SK-N-SH treated with all-trans-retinoic acid at 6 μM for 48 hours (cell line): ENCODE results near the gene ZKSCAN8.

Experiments used
- ATAC-seq: fragments of 200-7000 bp; cut with Tn5 transposase; 3 replicates; pipeline ENCODE4 v1.9.1; 2020; ENCODE audit warnings: mild to moderate bottlenecking, moderate library complexity
- ARNTL ChIP-seq: fragments of 450-650 bp; formaldehyde crosslinking; IDR thresholded peaks from 2 replicates; pipeline ENCODE4 v1.5.0; 2020; ENCODE audit warnings: low read depth, mild to moderate bottlenecking, moderate library complexity, borderline replicate concordance
- BACH2 ChIP-seq: fragments of 250-450 bp; sonication (Bioruptor Pico); IDR thresholded peaks from 2 replicates; pipeline ENCODE4 v1.9.0; 2021; ENCODE audit warnings: mild to moderate bottlenecking, borderline replicate concordance
- CSDC2 ChIP-seq: fragments of 250-450 bp; sonication (Bioruptor Pico); IDR thresholded peaks from 2 replicates; pipeline ENCODE4 v1.5.0; 2020; ENCODE audit warnings: mild to moderate bottlenecking, moderate library complexity
- ESRRG ChIP-seq: fragments of 250-450 bp; sonication (Bioruptor Pico); IDR thresholded peaks from 2 replicates; pipeline ENCODE4 v1.6.1; 2021; ENCODE audit warnings: mild to moderate bottlenecking
- GLIS3 ChIP-seq: fragments of 250-450 bp; sonication (Bioruptor Pico); IDR thresholded peaks from 2 replicates; pipeline ENCODE4 v1.5.0; 2020; ENCODE audit warnings: mild to moderate bottlenecking, moderate library complexity
- ISL1 ChIP-seq: fragments of 250-450 bp; sonication (Bioruptor Pico); IDR thresholded peaks from 2 replicates; pipeline ENCODE4 v2.1.2; 2022; ENCODE audit warnings: mild to moderate bottlenecking, moderate library complexity
- OSR1 ChIP-seq: fragments of 250-450 bp; sonication (Bioruptor Pico); IDR thresholded peaks from 2 replicates; pipeline ENCODE4 v1.8.0; 2022; ENCODE audit warnings: moderate library complexity, mild to moderate bottlenecking, inconsistent platforms
- PPARA ChIP-seq: fragments of 250-450 bp; sonication (Bioruptor Pico); IDR thresholded peaks from 2 replicates; pipeline ENCODE4 v1.5.0; 2020; ENCODE audit warnings: mild to moderate bottlenecking, borderline replicate concordance
- RARB ChIP-seq: fragments of 250-450 bp; sonication (Bioruptor Pico); IDR thresholded peaks from 2 replicates; pipeline ENCODE4 v1.8.0; 2021; ENCODE audit warnings: mild to moderate bottlenecking, moderate library complexity
- SNAI2 ChIP-seq: fragments of 250-450 bp; sonication (Bioruptor Pico); IDR thresholded peaks from 2 replicates; pipeline ENCODE4 v1.5.0; 2020; ENCODE audit warnings: mild to moderate bottlenecking, moderate library complexity
- TCF4 ChIP-seq: fragments of 250-450 bp; sonication (Bioruptor Pico); IDR thresholded peaks from 2 replicates; pipeline ENCODE4 v1.8.0; 2021; ENCODE audit warnings: mild to moderate bottlenecking, moderate library complexity, borderline replicate concordance
- TOX ChIP-seq: fragments of 250-450 bp; sonication (Bioruptor Pico); IDR thresholded peaks from 2 replicates; pipeline ENCODE4 v1.8.0; 2021; ENCODE audit warnings: mild to moderate bottlenecking, moderate library complexity, borderline replicate concordance
- ZC3H10 ChIP-seq: fragments of 250-450 bp; sonication (Bioruptor Pico); IDR thresholded peaks from 2 replicates; pipeline ENCODE4 v1.5.1; 2021; ENCODE audit warnings: mild to moderate bottlenecking, moderate library complexity
- ZFP3 ChIP-seq: fragments of 250-450 bp; sonication (Bioruptor Pico); IDR thresholded peaks from 2 replicates; pipeline ENCODE4 v1.5.0; 2020; ENCODE audit warnings: mild to moderate bottlenecking, moderate library complexity
- ZFP30 ChIP-seq: fragments of 450-650 bp; formaldehyde crosslinking; IDR thresholded peaks from 2 replicates; pipeline ENCODE4 v1.5.0; 2022; ENCODE audit warnings: mild to moderate bottlenecking, moderate library complexity
- ZNF565 ChIP-seq: fragments of 450-650 bp; formaldehyde crosslinking; conservative IDR thresholded peaks from 2 replicates; pipeline ENCODE4 v1.5.0; 2020; ENCODE audit warnings: low read depth, mild to moderate bottlenecking, moderate library complexity
- ZNF8 ChIP-seq: fragments of 450-650 bp; formaldehyde crosslinking; IDR thresholded peaks from 2 replicates; pipeline ENCODE4 v1.5.0; 2020; ENCODE audit warnings: mild to moderate bottlenecking, moderate library complexity
- TF ChIP-seq, protein P1 (sequence below): fragments of 250-450 bp; sonication (Bioruptor Pico); IDR thresholded peaks from 2 replicates; pipeline ENCODE4 v1.5.0; 2020; ENCODE audit warnings: mild to moderate bottlenecking, moderate library complexity
- TF ChIP-seq, protein P2 (sequence below): fragments of 250-450 bp; sonication (Bioruptor Pico); IDR thresholded peaks from 2 replicates; pipeline ENCODE4 v1.5.1; 2020; ENCODE audit warnings: low read depth, mild to moderate bottlenecking, moderate library complexity
- TF ChIP-seq, protein P3 (sequence below): fragments of 250-450 bp; sonication (Bioruptor Pico); IDR thresholded peaks from 2 replicates; pipeline ENCODE4 v1.5.1; 2021; ENCODE audit warnings: mild to moderate bottlenecking, moderate library complexity
- TF ChIP-seq, protein P4 (sequence below): fragments of 250-450 bp; sonication (Bioruptor Pico); IDR thresholded peaks from 2 replicates; pipeline ENCODE4 v1.8.0; 2020; ENCODE audit warnings: mild to moderate bottlenecking, moderate library complexity, borderline replicate concordance
- TF ChIP-seq, protein P5 (sequence below): fragments of 250-450 bp; sonication (Bioruptor Pico); IDR thresholded peaks from 2 replicates; pipeline ENCODE4 v1.8.0; 2021; ENCODE audit warnings: low read depth, mild to moderate bottlenecking, moderate library complexity, borderline replicate concordance

The ZKSCAN8 gene

DNA sequence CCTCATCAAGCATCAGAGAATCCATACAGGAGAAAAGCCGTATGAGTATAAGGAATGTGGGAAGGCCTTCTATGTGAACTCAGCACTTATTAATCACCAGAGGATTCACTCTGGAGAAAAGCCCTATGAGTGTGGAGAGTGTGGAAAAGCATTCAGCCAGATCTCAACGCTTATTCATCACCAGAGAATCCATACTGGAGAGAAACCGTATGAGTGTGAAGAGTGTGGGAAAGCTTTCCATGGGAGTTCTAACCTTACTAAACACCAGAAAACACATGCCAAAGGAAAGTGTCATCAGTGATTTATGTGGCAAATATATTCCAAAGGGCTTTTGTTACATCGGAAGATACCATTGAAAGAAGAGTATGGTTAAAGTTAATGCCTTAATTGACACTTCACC, 25.4 kb downstream of the ZKSCAN8 start:
- ATAC-seq = peak; percentile 40; the same call in 2 of the 3 replicates
- TF ChIP-seq, protein P1, sequence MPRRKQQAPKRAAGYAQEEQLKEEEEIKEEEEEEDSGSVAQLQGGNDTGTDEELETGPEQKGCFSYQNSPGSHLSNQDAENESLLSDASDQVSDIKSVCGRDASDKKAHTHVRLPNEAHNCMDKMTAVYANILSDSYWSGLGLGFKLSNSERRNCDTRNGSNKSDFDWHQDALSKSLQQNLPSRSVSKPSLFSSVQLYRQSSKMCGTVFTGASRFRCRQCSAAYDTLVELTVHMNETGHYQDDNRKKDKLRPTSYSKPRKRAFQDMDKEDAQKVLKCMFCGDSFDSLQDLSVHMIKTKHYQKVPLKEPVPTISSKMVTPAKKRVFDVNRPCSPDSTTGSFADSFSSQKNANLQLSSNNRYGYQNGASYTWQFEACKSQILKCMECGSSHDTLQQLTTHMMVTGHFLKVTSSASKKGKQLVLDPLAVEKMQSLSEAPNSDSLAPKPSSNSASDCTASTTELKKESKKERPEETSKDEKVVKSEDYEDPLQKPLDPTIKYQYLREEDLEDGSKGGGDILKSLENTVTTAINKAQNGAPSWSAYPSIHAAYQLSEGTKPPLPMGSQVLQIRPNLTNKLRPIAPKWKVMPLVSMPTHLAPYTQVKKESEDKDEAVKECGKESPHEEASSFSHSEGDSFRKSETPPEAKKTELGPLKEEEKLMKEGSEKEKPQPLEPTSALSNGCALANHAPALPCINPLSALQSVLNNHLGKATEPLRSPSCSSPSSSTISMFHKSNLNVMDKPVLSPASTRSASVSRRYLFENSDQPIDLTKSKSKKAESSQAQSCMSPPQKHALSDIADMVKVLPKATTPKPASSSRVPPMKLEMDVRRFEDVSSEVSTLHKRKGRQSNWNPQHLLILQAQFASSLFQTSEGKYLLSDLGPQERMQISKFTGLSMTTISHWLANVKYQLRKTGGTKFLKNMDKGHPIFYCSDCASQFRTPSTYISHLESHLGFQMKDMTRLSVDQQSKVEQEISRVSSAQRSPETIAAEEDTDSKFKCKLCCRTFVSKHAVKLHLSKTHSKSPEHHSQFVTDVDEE (CRISPR knock-in tag) = no peak
- TF ChIP-seq ARNTL (no peak), ZNF8 (CRISPR knock-in tag) (no peak), CSDC2 (CRISPR knock-in tag) (no peak), SNAI2 (no peak), RARB (CRISPR knock-in tag) (no peak), ZFP3 (CRISPR knock-in tag) (no peak), ZC3H10 (CRISPR knock-in tag) (no peak), ZFP30 (no peak), ZNF565 (no peak), TCF4 (CRISPR knock-in tag) (no peak), TOX (CRISPR knock-in tag) (no peak), OSR1 (CRISPR knock-in tag) (no peak), ESRRG (CRISPR knock-in tag) (no peak), GLIS3 (no peak)
- TF ChIP-seq, protein P2, sequence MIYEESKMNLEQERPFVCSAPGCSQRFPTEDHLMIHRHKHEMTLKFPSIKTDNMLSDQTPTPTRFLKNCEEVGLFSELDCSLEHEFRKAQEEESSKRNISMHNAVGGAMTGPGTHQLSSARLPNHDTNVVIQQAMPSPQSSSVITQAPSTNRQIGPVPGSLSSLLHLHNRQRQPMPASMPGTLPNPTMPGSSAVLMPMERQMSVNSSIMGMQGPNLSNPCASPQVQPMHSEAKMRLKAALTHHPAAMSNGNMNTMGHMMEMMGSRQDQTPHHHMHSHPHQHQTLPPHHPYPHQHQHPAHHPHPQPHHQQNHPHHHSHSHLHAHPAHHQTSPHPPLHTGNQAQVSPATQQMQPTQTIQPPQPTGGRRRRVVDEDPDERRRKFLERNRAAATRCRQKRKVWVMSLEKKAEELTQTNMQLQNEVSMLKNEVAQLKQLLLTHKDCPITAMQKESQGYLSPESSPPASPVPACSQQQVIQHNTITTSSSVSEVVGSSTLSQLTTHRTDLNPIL (CRISPR knock-in tag) = no peak
- TF ChIP-seq, protein P3, sequence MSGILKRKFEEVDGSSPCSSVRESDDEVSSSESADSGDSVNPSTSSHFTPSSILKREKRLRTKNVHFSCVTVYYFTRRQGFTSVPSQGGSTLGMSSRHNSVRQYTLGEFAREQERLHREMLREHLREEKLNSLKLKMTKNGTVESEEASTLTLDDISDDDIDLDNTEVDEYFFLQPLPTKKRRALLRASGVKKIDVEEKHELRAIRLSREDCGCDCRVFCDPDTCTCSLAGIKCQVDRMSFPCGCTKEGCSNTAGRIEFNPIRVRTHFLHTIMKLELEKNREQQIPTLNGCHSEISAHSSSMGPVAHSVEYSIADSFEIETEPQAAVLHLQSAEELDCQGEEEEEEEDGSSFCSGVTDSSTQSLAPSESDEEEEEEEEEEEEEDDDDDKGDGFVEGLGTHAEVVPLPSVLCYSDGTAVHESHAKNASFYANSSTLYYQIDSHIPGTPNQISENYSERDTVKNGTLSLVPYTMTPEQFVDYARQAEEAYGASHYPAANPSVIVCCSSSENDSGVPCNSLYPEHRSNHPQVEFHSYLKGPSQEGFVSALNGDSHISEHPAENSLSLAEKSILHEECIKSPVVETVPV (CRISPR knock-in tag) = no peak
- TF ChIP-seq, protein P4, sequence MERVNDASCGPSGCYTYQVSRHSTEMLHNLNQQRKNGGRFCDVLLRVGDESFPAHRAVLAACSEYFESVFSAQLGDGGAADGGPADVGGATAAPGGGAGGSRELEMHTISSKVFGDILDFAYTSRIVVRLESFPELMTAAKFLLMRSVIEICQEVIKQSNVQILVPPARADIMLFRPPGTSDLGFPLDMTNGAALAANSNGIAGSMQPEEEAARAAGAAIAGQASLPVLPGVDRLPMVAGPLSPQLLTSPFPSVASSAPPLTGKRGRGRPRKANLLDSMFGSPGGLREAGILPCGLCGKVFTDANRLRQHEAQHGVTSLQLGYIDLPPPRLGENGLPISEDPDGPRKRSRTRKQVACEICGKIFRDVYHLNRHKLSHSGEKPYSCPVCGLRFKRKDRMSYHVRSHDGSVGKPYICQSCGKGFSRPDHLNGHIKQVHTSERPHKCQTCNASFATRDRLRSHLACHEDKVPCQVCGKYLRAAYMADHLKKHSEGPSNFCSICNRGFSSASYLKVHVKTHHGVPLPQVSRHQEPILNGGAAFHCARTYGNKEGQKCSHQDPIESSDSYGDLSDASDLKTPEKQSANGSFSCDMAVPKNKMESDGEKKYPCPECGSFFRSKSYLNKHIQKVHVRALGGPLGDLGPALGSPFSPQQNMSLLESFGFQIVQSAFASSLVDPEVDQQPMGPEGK (CRISPR knock-in tag) = no peak
- TF ChIP-seq, all 23 proteins: peak for 0

DNA sequence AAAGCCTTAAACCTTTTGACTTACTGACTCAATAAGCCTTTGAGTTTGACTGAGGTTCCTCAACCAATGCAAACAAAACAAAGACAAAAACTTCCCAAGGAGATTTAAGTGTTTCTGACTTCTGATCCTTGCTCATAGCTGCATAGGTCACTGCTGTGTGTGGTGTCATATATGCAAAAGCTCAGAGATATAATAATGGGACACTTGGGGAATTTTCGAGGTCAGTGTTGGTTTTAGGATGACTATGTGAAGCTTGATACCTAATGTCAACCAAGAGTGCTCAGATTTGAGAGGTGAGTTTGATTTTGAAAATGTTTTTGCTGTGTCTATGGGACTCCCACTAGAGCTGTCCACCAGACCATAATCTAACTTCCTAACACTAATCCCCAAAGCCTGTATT, 26.2 kb downstream of the ZKSCAN8 start:
- TF ChIP-seq ARNTL (no peak), TCF4 (CRISPR knock-in tag) (no peak), CSDC2 (CRISPR knock-in tag) (no peak), ZNF565 (no peak)
- ATAC-seq = no peak

DNA sequence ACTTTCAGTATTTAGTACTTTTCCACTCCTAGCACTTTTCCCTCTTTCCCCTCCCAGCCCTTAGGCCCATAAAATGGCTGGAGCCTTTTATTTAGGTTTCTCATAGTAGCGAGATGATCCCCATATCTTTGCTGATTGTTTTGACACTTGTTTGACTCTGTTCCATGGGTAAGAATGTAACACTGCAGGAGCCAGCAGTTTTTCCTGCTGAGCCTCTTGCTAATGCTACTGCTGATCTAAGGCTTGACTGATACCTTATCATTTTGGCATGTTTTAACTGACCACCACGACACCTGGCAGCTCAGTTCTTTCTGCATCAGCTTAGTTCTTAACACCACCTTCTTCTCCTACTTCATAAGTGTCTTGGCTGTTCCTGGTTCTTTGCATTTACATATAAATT, 29.6 kb downstream of the ZKSCAN8 start:
- TF ChIP-seq ESRRG (CRISPR knock-in tag) = no peak
- no peak for TF ChIP-seq ISL1 (CRISPR knock-in tag)
- TF ChIP-seq ZC3H10 (CRISPR knock-in tag) = no peak
- TF ChIP-seq TCF4 (CRISPR knock-in tag) = no peak
- TF ChIP-seq ZFP3 (CRISPR knock-in tag) = no peak
- TF ChIP-seq SNAI2 = no peak
- no peak for TF ChIP-seq BACH2 (CRISPR knock-in tag)
- TF ChIP-seq ZNF8 (CRISPR knock-in tag) = no peak
- TF ChIP-seq PPARA = no peak
- TF ChIP-seq, protein P2 (CRISPR knock-in tag) = no peak
- no peak for TF ChIP-seq ZFP30
- no peak for ATAC-seq

DNA sequence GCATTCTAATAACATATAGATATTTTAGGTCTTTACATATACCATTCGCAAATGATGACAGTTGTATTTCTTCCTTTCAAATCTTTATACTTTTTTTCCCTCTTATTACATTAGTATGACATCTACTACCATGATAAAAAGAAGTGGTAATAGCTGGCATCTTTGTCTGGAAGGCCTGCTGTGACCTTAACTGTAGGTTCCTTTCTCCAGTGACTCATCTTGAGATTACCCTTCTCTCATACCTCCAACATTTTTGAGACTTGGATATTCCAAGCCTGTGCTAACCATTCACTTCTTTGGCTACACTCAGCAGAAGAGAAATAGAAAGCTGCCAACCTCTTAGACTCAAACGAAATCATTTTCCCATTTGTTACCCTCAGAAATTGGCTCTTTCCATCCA, 30.3 kb downstream of the ZKSCAN8 start:
- no peak for ATAC-seq
- no peak for TF ChIP-seq ISL1 (CRISPR knock-in tag)
- TF ChIP-seq TOX (CRISPR knock-in tag) = no peak
- no peak for TF ChIP-seq BACH2 (CRISPR knock-in tag)
- TF ChIP-seq TCF4 (CRISPR knock-in tag) = no peak
- no peak for TF ChIP-seq SNAI2
- TF ChIP-seq PPARA = no peak
- TF ChIP-seq, protein P2 (CRISPR knock-in tag) = no peak
- no peak for TF ChIP-seq ZNF565
- no peak for TF ChIP-seq ZFP30
- TF ChIP-seq, protein P5, sequence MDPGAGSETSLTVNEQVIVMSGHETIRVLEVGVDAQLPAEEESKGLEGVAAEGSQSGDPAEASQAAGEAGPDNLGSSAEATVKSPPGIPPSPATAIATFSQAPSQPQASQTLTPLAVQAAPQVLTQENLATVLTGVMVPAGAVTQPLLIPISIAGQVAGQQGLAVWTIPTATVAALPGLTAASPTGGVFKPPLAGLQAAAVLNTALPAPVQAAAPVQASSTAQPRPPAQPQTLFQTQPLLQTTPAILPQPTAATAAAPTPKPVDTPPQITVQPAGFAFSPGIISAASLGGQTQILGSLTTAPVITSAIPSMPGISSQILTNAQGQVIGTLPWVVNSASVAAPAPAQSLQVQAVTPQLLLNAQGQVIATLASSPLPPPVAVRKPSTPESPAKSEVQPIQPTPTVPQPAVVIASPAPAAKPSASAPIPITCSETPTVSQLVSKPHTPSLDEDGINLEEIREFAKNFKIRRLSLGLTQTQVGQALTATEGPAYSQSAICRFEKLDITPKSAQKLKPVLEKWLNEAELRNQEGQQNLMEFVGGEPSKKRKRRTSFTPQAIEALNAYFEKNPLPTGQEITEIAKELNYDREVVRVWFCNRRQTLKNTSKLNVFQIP = no peak
- TF ChIP-seq, protein P3 (CRISPR knock-in tag) = no peak
